ENCODE measurements around the gene CREB3L1. TPM values are rescaled to one million over a fixed set of nuclear protein-coding genes. Genes with fewer than 3 reads are reported as not detected.

Gene CREB3L1
- total RNA-seq, 2 experiments from 2014 or later = 0.12 TPM; not detected in 1

GRCh38 chr11:46242952-46243795, 34.3 kb upstream of the CREB3L1 start:
- Mint-ChIP-seq H3K4me1 (peaks cover 28% of the 10 kb centered on the region), H3K9me3 (no peaks in the 10 kb centered on the region), H3K4me3 (peak overlapping the region; percentile 88), H3K27me3 (peaks cover 3% of the 10 kb centered on the region), H3K36me3 (no peaks in the 10 kb centered on the region), H3K27ac (peak overlapping the region; percentile 94)
- peak; percentile 94 for DNase-seq

- Mint-ChIP-seq H3K4me1 (peaks cover 28% of the 10 kb centered on the region), H3K27ac (peak overlapping the region; percentile 94), H3K27me3 (peaks cover 3% of the 10 kb centered on the region), H3K36me3 (no peaks in the 10 kb centered on the region), H3K4me3 (peak overlapping the region; percentile 88), H3K9me3 (no peaks in the 10 kb centered on the region)
- no peak for DNase-seq
These were observed 33.7 kb upstream of the CREB3L1 start for GRCh38 chr11:46243796-46244109.

GRCh38 chr11:46246521-46246920, 30.9 kb upstream of the CREB3L1 start:
- no peak overlapping the region for H3K4me3 Mint-ChIP-seq
- no peaks in the 10 kb centered on the region for H3K9me3 Mint-ChIP-seq
- no peaks in the 10 kb centered on the region for H3K36me3 Mint-ChIP-seq
- no peak overlapping the region for H3K27ac Mint-ChIP-seq
- peaks cover 24% of the 10 kb centered on the region for H3K4me1 Mint-ChIP-seq
- DNase-seq = no peak
- H3K27me3 Mint-ChIP-seq = peaks cover 3% of the 10 kb centered on the region

DNA sequence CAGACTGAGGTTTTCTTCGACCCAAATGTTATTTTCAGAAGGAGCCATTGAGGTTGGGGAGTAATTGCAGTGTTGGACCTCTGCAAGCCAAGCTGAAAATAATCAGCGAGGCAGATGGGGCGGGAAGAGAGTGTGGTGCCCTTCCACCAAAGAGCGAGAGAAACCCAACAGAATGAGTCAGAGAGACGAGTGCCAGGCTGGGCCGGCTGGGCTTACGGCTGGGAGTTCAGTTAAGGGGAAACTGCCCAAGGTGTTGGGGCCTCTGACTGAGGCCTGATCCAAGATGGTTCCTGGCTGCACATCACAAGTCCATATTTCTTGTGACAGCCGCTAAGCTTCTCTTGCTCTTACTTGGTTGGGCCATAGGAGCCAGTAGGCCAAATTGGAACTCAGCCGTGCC, 30.4 kb upstream of the CREB3L1 start:
- Mint-ChIP-seq H3K4me3 (no peak overlapping the region), H3K27me3 (peaks cover 3% of the 10 kb centered on the region), H3K27ac (no peak overlapping the region), H3K9me3 (no peaks in the 10 kb centered on the region), H3K36me3 (no peaks in the 10 kb centered on the region), H3K4me1 (peaks cover 21% of the 10 kb centered on the region)
- DNase-seq = no peak

DNA sequence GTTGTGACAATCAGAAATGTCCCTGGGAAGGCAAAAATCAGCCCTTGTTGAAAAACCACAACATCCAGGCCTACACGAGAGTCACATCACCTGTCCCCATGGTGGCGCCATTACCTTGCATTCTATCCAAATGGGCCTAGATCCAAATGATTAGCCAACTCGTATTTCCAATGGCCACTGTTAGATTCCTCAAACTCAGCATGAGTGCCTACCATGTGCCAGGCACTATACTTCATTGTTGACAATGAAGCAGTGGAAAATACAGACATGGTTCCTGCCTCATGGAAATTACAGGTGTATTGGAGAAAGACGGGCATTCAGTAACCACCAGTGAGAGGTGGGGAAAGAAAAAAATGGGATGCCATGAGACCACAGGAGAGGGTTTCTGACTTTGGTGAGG, 29.8 kb upstream of the CREB3L1 start:
- no peaks in the 10 kb centered on the region for H3K9me3 Mint-ChIP-seq
- no peak for DNase-seq
- no peak overlapping the region for H3K4me3 Mint-ChIP-seq
- H3K4me1 Mint-ChIP-seq = peaks cover 16% of the 10 kb centered on the region
- H3K27ac Mint-ChIP-seq = no peak overlapping the region
- no peaks in the 10 kb centered on the region for H3K36me3 Mint-ChIP-seq
- H3K27me3 Mint-ChIP-seq = peaks cover 3% of the 10 kb centered on the region

GRCh38 chr11:46248289-46249102, 29.0 kb upstream of the CREB3L1 start:
- DNase-seq = no peak
- Mint-ChIP-seq H3K36me3 (no peaks in the 10 kb centered on the region), H3K27ac (no peak overlapping the region), H3K4me1 (peaks cover 13% of the 10 kb centered on the region), H3K27me3 (peaks cover 3% of the 10 kb centered on the region), H3K4me3 (no peak overlapping the region), H3K9me3 (no peaks in the 10 kb centered on the region)

- Mint-ChIP-seq H3K4me3 (no peak overlapping the region), H3K27ac (no peak overlapping the region), H3K27me3 (peaks cover 3% of the 10 kb centered on the region), H3K4me1 (peaks cover 10% of the 10 kb centered on the region), H3K36me3 (no peaks in the 10 kb centered on the region), H3K9me3 (no peaks in the 10 kb centered on the region)
- no peak for DNase-seq
These were observed 28.1 kb upstream of the CREB3L1 start for GRCh38 chr11:46249103-46249937.

DNA sequence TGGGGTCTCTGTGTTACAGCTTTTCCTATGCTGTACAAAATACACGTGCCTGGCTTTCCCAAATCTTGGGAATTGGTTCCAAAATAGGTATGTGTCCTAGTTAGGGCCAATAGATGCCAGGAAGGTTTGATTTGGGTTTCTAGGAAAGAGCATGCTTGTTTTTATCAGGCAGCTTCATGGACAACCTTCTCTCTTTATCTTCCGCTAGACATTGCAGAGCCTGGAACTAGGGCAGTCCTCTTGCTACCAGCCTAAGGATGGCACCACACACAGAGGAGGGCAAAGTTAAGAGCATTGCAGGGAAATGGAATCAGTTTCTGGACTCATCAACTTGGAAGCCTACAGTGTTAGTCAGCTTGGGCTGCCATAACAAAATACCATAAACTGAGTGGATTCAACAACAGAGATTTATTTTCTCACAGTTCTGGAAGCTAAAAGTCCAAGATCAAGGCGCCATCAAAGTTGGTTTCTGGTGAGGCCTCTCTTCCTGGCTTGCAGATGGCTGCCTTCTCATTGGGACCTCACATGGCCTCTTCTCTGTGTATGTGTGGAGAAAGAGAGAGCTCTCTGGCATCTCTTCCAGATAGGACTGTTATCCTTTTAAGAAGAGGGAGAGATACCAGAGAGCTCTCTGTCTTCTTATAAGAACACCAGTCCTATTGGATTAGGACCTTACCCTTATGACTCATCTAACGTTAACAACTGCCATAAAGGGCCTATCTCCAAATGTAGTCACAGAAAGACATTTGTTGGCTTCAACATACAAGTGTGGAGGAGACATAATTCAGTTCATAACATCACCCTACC, 27.3 kb upstream of the CREB3L1 start:
- Mint-ChIP-seq H3K36me3 (no peaks in the 10 kb centered on the region), H3K27ac (no peak overlapping the region), H3K4me3 (no peak overlapping the region), H3K27me3 (peaks cover 2% of the 10 kb centered on the region), H3K9me3 (no peaks in the 10 kb centered on the region), H3K4me1 (peaks cover 10% of the 10 kb centered on the region)
- no peak for DNase-seq

GRCh38 chr11:46250745-46251052, 26.8 kb upstream of the CREB3L1 start:
- no peak overlapping the region for H3K4me3 Mint-ChIP-seq
- H3K27ac Mint-ChIP-seq = no peak overlapping the region
- no peaks in the 10 kb centered on the region for H3K9me3 Mint-ChIP-seq
- DNase-seq = no peak
- H3K36me3 Mint-ChIP-seq = no peaks in the 10 kb centered on the region
- no peaks in the 10 kb centered on the region for H3K27me3 Mint-ChIP-seq
- peaks cover 10% of the 10 kb centered on the region for H3K4me1 Mint-ChIP-seq

GRCh38 chr11:46251954-46252353, 25.5 kb upstream of the CREB3L1 start:
- no peak for DNase-seq
- H3K4me1 Mint-ChIP-seq = peaks cover 10% of the 10 kb centered on the region
- H3K4me3 Mint-ChIP-seq = no peak overlapping the region
- no peak overlapping the region for H3K27ac Mint-ChIP-seq
- no peaks in the 10 kb centered on the region for H3K9me3 Mint-ChIP-seq
- no peaks in the 10 kb centered on the region for H3K36me3 Mint-ChIP-seq
- no peaks in the 10 kb centered on the region for H3K27me3 Mint-ChIP-seq

DNA sequence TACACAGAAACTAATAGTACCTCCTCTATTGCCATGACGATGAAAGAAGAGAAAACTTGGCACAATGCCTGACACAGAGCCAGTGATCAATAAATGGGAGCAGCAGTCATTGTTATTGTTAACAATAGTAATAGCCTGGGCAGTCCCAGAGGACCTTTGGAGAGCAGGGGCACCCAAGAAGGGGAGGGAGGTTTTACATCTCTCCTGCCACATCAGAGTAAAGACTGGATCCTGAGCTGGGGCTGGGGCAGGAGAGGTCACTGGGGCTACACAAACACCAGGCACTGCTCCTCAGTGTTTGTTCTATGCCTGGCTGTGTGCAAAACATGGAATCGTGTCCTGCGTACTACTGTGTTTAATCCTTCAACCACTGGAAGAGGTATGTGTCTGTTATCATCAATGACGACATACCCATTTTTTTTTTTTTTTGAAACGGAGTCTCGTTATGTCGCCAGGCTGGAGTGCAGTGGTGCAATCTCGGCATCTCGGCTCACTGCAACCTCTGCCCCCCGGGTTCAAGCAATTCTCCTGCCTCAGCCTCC, 25.0 kb upstream of the CREB3L1 start:
- no peaks in the 10 kb centered on the region for H3K36me3 Mint-ChIP-seq
- H3K4me1 Mint-ChIP-seq = peaks cover 10% of the 10 kb centered on the region
- no peaks in the 10 kb centered on the region for H3K27me3 Mint-ChIP-seq
- H3K9me3 Mint-ChIP-seq = no peaks in the 10 kb centered on the region
- H3K4me3 Mint-ChIP-seq = no peak overlapping the region
- DNase-seq = no peak
- no peak overlapping the region for H3K27ac Mint-ChIP-seq

DNA sequence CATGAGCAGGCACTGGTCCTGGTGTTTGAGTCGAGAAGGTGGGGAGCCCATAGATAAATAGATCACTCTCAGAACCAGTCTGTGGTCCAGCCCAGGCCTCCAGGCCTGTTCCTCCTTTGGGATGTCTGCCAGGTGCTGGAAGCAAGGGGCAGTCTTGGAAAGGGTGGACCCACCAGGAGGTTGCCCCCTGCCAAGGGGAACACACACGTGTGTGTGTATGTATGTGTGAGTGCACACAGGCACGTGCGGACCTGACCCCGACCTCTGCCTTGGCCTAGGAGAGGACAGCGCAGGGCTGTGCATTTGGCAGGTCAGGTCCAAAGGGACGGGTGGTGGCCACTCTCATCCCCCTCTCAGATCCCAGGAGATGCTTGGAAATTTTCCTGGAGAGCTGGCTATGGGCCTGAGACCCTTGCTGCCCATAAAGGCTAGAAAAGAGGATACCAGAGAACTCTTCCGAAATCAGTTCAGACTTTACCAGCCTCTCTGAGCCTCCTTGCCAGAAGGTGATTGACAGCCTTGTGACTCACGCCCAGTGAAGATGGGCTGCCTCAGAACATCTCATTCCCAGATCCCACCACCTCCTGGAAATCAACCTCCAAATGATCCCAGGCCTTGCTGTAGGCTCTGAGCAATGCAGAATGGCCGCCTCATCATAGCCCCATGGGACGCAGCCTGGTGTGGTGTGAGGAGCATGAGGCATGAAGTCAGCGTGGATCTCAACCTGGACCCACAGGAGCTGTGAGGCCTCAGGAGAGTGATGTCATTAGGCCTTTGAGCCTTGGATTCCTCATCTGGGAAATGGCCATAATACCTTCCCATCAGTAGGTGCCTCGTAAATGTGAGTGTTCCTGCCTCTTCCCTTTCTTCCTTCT, 24.0 kb upstream of the CREB3L1 start:
- Mint-ChIP-seq H3K27me3 (no peaks in the 10 kb centered on the region), H3K9me3 (no peaks in the 10 kb centered on the region), H3K4me3 (no peak overlapping the region), H3K4me1 (peaks cover 7% of the 10 kb centered on the region), H3K36me3 (no peaks in the 10 kb centered on the region), H3K27ac (no peak overlapping the region)
- no peak for DNase-seq

GRCh38 chr11:46254133-46254491, 23.4 kb upstream of the CREB3L1 start:
- H3K4me1 Mint-ChIP-seq = peaks cover 1% of the 10 kb centered on the region
- no peaks in the 10 kb centered on the region for H3K36me3 Mint-ChIP-seq
- H3K9me3 Mint-ChIP-seq = no peaks in the 10 kb centered on the region
- no peak overlapping the region for H3K4me3 Mint-ChIP-seq
- no peak for DNase-seq
- H3K27me3 Mint-ChIP-seq = no peaks in the 10 kb centered on the region
- no peak overlapping the region for H3K27ac Mint-ChIP-seq

Data from activated naive CD8-positive, alpha-beta T cell treated with anti-CD3 and anti-CD28 coated beads for 36 hours (primary cell).